GM10266 (cell line): ENCODE results near the gene OR5AP2.
"Not testable (repeated sequence)": the region's sequence is repeated elsewhere in the genome, so short reads cannot be mapped to it uniquely, and the experiment has no call there.

Experiments used
- DNase-seq: peaks from one replicate; pipeline ENCODE4 v3.0.0; 2012; ENCODE audit errors: extremely low spot score
- CTCF ChIP-seq: IDR thresholded peaks from 2 replicates; pipeline ENCODE4 v1.5.1; 2012; ENCODE audit warnings: mild to moderate bottlenecking, low read depth; ENCODE audit not compliant: control insufficient read depth, insufficient read depth; ENCODE audit errors: missing control alignments

OR5AP2 gene

GRCh38 chr11:56632329-56632728 is 9.9 kb downstream of the OR5AP2 start:
- DNase-seq = no peak
- no peak for TF ChIP-seq CTCF

GRCh38 chr11:56625946-56626345 is 16.3 kb downstream of the OR5AP2 start:
- no peak for TF ChIP-seq CTCF

GRCh38 chr11:56624661-56625110 is 17.6 kb downstream of the OR5AP2 start:
- no peak for DNase-seq

More at GRCh38 chr11:56625946-56626345, 16.3 kb downstream of the OR5AP2 start:
- DNase-seq = no peak

GRCh38 chr11:56611174-56611573 is 31.1 kb downstream of the OR5AP2 start:
- TF ChIP-seq CTCF = no peak
- no peak for DNase-seq

More at GRCh38 chr11:56624661-56625110, 17.6 kb downstream of the OR5AP2 start:
- TF ChIP-seq CTCF = no peak

- DNase-seq = not testable (repeated sequence)
These were observed 50.0 kb downstream of the OR5AP2 start for GRCh38 chr11:56592088-56592717.
